Activated CD4-positive, alpha-beta T cell treated with anti-CD3 and anti-CD28 coated beads, Interleukin-2, amount 50 U/mL, for 16 hours (primary cell): ENCODE data around the gene TMEM169.
"Not testable (repeated sequence)": the region's sequence is repeated elsewhere in the genome, so short reads cannot be mapped to it uniquely, and the experiment has no call there.

Experiments
- DNase-seq: peaks from one replicate; pipeline ENCODE4 v3.0.0-alpha.2; 2020

The TMEM169 gene

DNA sequence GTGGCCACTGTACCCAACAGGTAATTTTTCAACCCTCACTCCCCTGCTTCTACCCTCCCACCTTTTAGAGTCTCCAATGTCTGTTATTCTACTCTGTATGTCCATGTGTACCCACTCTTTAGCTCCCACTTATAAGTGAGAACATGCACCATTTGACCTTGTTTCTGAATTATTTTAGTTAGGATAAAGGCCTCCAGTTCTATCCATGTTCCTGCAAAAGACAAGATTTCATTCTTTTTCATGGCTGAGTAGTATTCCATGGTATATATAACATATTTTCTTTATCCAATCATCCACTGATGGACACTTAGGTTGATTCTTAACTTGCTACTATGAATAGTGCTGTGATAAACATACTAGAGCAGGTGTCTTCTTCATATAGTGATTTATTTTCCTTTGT is 9.2 kb upstream of the TMEM169 start:
- DNase-seq, result no peak

DNA sequence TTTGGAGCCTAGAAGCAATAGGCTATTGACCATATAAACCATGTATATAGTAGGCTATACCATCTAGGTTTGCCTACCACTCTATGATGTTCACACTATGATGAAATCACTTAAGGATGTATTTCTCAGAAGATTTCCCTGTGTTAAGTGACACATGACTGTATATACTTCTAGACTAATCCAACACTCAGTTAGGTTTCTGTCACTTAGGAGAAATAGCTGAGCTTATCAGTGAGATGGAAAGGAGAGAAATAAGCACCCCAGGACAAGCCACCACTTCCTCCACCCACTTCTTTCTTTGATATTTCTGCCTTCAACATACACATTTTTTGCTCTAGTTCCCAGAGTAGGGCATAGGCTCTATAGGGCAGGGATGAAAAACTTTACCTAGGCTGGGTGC is 7.9 kb upstream of the TMEM169 start:
- DNase-seq, result no peak

DNA sequence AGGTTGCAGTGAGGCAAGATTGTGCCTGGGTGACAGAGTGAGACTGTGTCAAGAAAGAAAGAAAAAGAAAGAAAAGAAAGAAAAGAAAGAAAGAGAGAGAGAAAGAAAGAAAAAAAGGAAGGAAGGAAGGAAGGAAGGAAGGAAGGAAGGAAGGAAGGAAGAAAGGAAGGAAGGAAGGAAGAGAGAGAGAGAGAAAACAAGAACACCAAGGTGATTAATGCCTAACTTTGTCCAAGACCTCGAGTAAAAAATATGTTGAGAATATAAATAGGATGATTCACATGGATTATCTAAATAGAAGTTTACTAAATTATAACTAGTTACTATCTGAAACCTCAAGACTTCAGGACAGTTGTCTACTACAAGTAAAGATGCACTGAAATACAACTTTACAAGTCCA is 7.3 kb upstream of the TMEM169 start:
- no peak for DNase-seq

DNA sequence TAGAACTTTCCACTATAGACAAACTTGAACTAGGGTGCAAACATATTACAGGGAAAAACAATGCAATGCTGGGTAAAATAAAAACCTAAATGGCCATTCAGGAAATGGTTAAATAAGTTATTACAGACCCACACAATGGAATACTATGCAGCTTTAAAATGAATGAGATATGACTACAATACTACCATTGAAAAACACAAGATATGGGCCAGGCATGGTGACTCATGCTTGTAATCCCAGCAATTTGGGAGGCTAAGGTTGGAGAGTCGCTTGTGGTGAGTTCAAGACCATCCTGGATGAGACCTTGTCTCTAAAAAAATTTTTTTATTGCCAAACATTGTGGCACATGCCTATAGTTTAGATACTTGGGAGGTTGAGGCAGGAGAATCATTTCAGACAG is 6.9 kb upstream of the TMEM169 start:
- no peak for DNase-seq

DNA sequence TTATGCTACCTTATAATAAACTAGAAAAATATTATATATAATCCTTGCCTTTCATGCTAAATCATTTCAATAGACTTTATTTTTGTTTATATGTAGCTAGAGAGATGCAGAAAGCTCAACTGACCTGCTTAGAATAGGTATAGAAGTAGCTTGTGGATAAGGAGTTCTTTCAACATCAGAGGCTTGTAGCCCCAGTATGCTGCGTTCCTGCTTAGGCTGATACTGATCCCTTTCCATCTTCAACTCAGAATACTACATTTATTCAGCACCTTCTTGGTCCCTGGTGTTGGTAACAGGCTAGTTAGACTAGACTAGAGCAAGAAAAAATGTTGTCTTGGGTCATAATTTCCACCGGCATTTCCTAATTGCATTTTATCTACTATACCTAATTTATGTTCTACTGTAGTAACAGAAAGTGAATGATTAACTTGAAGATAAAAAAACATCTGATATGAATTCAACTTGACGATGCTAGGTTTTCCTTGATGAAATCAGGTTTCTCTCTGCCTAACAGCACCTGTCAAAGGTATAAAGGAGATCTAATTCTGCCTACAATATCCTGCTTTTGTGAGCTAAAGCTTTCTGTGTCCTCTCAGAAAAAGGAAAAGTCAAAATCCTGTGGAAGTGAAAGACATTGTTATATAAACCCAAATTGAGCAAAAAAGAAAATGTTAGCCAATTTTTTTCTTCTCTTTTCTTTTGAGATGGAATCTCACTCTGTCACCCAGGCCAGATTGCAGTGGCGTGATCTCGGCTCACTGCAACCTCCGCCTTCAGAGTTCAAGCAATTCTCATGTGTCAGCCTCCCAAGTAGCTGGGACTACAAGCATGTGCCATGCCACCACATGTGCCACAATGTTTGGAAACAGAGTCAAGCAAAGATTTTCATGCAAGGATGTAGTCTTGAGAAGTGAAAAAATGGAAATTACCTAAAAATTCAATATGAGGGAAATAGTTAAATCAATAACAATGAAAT is 5.9 kb upstream of the TMEM169 start:
- no peak for DNase-seq

DNA sequence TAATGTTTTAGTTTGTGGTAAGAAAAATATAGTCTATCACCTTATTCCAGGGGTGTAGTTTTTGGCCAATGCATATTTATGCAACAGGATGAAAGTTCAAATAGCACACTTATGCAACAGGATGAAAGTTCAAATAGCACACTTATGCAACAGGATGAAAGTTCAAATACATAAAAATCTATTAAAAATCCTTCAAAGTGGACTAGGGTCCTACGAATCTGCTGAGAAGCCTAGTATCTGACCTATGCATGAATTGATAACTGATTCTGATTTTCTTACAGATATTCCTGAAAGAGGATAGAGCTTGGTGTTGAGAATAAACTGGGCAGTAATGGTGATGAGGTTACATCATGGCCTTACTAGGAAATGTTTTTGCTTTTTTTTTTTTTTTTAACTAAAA is 2.9 kb upstream of the TMEM169 start:
- DNase-seq, result no peak

DNA sequence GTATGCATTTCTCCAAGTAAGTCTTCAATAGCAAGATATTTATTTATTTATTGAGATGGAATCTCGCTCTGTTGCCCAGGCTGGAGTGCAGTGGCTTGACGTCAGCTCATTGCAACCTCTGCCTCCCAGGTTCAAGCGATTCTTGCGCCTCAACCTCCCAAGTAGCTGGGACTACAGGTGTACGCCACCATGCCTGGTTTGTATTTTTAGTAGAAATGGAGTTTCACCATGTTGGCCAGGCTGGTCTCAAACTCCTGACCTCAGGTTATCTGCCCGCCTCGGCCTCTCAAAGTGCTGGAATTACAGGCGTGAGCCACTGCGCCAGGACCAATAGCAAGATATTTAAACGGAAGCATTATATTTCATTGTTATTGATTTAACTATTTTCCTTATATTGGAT is 1.7 kb upstream of the TMEM169 start:
- DNase-seq, result not testable (repeated sequence)

DNA sequence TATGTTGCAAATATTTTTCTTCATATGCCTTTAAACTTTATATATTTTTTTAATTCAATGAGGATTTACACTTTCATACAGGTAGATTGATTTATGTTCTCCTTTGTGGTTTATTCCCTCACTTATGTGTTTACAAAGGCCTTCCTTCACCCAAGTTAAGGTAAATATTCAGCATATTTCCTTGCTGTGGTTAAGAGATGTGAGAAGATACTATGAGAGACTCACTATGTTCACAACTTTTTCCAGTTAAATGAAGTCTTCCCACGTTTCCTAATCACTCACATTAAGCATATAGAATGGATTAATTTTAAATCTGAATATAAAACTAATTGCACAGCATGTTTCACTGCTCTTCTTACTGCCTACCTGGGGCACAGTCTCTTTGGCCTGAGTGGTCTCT is 707 bp upstream of the TMEM169 start:
- DNase-seq, result no peak

DNA sequence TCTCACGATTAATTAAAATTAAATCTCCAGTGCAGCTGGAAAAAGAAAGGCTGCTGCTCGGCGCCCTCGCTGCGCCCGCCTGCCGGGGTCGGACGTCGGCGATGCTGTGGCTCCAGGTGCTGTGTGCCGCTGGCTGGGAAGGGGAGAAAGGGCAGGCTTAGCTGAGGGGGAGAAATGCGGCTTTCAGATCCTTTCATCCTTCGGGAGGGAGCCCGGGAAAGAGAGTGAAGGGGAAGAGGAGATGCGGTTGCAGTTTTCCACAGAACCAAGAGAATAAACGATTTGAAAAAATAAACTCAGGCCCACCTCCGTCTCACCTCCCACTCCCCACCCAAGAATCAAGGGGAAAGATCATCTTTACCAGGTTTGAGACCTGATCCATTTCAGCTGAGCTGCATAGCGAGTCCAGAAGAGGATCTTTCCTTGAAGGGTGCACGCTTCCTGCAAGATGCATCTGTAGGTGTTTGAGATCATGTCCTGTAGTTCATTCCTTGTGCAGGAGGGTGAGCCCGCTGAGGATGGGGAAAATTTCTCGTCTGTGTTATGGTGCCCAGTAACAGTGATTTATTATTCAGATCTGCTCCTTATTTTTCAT is 495 bp downstream of the TMEM169 start:
- no peak for DNase-seq

DNA sequence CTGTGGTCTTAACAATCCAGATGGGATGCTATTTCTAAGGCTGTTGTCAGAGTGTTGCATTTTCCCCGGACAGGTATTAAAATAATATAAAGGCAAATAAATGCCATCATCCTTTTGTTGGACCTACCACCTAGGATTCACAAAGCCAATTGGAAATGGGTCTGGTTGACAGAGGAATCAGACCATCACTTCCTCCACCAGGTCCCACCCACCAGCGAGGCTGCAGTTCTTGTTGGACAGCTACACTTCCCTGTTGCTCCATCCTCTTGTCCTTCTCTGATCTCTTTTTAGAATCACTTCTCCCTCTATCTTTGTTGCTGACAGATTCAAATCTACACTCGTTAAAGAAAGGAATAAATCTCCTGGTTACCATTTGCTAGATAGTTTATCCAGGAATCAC is 1.1 kb downstream of the TMEM169 start:
- DNase-seq, result no peak

DNA sequence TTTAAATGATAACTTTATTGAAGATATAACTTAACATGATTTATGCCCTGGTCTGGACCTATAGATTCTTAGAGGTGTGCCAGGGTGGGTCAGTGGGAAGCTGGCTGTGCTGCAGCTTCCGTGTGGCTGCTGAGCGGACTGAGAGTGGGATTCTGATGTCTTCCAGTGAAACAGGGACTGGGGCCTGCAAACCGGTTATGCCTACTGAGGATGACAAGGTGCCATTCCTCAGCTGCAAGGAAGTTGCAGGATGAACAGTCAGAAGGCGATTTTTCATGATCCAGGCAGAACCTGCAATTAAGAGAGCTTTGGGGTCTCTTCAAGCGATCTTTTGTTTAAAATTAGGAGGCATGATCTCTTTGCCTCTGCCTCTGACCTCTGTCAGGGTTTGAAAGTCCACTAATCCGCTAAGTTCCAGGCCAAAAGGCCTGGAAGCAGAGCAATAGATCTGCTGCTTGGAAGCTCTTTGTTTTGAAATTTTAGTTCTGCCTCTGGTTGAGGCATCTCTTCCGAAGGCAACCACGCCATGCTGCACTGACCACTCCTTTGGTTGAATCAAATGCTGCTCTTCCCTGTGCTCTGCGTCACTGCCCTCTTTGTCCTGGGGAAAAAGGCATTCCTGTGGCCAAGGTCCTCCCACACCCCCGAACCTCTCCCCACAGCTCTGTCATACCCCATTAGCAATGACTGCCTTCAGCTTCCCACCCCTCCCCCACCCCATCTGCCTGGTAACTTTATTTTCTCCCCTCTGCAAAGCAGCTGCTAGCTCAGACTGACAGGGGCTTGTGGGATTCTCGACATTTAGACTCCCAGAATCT is 2.0 kb downstream of the TMEM169 start:
- no peak for DNase-seq

DNA sequence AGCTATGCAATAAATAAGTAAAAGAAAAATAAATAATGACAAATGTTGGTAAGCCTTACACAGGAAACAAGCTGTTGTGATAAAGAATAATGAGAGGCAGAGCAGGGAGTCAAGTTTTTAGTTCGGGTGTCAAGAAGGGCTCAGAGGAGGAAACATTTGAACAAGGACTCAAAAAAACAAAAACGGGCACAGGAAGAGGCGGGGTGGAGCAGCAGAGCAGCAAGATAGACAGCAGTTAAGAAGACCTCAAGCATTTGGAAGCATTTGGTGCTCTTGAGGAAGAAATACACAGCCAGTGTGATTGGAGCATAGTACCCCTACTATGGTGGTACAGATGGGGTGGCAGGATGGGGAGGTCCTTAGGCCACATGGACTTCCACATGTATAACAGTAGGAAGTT is 2.8 kb downstream of the TMEM169 start:
- DNase-seq, result peak; percentile 24

DNA sequence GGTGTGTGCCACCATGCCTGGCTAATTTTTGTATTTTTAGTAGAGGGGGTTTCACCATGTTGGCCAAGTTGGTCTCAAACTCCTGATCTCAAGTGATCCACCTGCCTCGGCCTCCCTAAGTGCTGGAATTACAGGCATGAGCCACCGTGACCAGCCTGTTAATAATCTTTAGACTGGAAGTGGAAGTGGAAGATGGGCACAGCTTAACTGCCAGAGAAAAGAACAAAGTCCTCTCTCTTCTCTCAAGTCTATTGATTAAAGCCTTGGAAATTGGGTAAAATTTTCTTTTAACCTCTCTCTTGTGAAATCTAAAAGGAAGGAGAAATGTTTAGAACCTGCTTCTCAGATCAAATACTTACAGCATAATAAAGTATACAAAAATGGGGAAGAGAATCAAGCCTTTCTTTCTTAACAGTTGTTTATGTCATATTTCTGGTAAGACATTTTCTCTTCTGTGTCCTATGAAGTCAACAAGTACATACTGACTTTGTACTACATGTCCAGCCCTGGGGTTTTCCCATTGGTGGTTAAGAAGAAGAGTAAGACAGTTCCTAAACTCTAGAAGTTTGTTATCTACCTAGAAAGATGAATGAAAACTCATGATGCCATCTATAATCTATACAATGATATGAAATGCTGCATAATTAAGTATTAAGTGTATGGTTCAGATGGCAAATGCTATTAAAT is 4.6 kb downstream of the TMEM169 start:
- DNase-seq, result no peak

DNA sequence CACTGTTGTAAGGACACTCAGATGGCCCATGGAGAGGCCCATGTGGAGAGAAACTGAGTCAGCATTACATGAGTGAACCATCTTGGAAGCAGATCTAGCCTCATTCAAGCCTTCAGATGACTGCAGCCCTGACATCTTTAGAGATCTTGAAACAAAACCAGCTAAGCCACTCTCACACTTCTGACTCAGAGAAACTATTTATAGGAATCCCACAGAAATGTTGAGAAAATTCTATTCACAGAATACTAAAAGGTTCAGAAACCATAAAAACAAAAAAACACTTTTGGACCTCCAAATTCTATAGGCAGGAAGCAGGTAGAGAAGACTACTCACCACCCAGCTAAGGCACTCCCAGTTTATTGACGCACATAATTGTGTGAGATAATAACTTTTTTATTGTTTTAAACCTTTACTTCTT is 8.7 kb downstream of the TMEM169 start:
- DNase-seq, result peak; percentile 26

DNA sequence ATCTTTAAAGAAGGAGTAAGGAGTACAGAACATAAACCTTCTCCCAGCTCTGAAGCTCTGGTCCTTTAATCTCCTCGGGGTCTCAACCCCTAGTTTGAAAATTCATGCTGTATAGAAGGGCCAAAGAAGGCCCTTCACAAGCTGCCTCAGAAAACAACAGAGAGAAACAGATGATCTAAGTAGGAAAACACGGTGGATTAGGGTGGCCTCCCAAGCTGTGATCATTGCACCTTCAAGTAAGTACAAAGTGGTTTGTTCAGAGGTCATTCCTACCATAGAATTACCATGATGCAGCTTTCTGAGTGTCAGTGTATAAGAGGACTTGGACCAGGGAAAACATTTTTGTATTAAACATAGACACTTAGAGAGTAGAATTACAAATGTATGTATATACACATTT is 10.9 kb downstream of the TMEM169 start:
- DNase-seq, result no peak

DNA sequence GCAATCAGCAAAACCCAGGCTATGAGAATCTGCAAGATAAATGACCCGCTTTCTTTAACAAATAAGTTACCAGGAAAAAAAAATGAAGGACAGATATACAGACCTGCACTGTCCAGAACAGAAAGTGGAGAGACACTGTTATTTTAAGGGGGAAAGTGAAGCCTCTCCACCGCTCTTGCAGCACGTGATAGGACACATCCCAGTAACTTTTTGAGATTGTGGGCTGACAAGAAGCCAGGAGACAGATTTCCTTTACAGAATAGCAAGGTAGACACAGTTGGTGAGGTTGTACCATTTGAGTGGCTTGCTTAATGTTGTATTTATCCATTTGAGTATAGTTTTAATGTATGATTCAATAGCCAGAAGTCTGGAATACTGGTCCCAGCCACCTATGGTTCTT is 13.0 kb downstream of the TMEM169 start:
- DNase-seq, result no peak

DNA sequence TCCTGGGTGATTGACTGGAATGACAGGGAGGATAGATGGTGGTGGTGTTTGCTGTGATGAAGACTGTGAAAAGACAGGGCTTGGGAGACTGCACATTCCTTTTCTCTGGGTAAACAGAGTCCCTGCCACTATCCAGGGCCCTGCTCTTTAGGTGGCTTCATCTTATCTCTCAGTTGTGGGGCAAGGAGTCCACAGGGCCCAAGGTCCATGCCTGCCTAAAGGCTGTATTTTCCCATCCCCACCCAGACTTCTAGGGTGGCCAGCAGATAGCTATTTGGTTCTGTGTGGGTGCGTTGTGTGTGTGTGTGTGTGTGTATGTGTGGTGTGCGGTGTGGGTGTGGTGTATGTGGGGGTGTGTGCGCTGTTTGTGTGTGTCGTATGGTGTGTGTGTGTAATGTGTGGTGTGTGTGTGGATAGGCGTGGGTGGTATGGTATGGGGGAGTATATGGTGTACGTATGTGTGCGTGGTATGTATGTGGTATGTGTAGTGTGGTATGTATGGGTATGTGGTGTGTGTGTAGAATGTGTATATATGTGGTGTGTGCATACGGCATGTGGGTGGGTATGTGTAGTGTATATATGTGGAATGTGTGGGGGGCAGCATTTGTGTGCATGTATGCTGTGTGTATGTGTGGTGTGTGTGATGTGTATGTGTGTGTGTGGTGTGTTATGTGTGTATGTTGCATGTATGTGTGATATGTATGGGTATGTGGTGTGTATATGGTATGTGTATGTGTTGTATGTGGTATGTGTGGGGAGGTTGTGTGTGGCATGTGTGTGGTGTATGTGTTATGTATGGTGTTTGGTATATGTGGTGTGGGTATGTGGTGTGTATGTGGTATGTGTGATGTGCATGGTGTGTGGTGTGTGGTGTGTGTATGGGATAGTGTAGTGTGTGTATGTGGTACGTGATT is 17.0 kb downstream of the TMEM169 start:
- no peak for DNase-seq

DNA sequence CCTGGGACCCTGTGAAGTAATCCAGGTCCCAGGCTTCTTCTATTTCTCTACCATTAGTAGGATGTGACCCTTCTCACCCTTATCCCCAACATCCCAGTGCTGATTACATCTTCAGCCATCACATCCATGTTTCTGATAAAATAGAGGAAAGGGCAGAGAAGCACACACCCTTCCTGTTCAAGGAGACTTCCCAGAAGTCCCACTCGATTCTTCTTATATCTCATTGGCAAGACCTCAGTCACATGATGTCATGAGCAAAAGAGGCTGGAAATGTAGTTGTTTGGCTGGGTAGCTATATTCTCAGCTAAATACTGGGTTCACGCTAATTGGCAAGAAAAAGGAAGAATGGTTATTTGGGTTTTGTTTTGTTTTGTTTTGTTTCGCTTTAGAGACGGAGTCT is 19.4 kb downstream of the TMEM169 start:
- DNase-seq, result no peak

DNA sequence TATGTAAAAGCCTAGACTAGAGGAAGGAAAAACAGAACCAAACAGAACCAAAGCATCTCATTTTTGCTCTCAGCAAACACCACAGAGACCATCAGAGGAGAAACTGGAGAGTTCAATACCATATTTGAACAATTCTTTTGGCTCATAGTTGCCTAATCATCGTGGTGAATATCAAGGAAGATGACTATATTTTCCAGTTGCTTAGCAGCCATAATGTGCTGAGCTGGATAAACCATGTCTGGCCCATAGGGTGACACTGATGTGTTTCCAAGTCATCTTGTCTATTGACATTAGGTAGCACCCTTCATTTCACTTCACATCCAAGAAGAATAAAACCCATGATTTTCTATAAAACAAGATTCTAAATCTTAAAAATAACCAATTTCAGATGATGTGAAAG is 21.5 kb downstream of the TMEM169 start:
- DNase-seq, result no peak

DNA sequence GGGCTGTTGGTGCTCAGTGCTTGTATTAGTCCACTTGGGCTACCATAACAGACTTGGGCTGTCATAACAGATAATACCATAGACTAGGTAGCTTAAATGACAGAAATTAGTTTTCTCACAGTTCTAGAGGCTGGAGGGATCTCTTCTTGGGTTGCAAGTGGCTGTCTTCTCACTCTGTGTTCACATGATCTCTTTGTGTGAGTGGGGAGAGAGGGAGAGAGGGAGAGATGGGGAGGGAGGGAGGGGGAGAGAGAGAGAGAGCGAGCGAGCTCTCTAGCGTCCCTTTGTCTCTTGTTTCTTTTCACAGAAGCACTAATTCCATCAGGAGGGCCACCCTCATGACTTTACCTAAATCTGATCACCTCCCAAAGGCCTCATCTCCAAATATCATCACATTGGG is 23.0 kb downstream of the TMEM169 start:
- DNase-seq, result no peak

DNA sequence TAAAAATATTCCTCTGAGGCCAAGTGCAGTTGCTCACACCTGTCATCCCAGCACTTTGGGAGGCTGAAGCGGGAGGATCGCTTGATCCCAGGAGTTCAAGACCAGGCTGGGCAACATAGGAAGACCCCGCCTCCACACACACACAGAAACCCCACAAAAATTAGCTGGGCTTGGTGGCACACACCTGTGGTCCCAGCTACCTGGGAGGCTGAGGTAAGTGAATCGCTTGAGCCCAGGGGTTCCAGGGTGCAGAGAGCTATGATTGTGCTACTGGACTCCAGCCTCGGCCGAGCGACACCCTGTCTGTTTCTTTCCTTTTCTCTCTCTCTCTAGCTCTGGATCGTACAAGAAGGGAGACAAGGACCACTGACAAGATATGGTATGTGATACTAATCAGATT is 25.6 kb downstream of the TMEM169 start:
- no peak for DNase-seq

DNA sequence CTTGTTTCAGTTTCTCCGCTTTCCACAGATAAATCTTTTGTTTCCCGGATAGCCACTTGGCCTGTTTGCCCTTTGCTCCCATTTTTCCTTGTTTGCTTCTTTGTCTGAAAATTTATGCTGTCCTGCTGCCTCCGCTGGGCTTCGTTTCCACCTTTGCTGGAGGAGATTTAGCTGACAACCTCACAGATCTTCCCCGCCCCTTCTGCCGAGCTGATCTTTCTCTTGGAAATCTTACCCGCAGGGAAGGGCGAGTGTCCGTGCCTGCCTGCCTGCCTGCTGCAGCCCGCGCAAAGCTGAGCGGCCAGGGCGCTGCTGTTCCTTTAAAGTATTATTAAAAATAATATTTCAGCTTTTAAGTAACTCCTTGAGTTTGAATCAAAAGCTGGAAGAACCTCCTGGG is 26.0 kb downstream of the TMEM169 start:
- DNase-seq, result no peak
